Tibial nerve (tissue), 4 donors: ENCODE data around the gene CERS1.

Source experiments
- CTCF ChIP-seq, 5 experiments: fragments of 200-600 bp in 3 of 5; fragments of 450-650 bp in 2 of 5; sonication (generic) in 3 of 5; IDR thresholded peaks; one replicate each; pipeline ENCODE4 v1.5.1; 2016 to 2019; ENCODE audit warnings: antibody characterized with exemption in 5 of 5, mild to moderate bottlenecking in 3 of 5, moderate library complexity in 2 of 5
- EP300 ChIP-seq, 2 donors: sonication (generic); formaldehyde crosslinking; IDR thresholded peaks; one replicate each; pipeline ENCODE4 v1.6.1; 2017; ENCODE audit warnings: antibody characterized with exemption in 2 of 2, mild to moderate bottlenecking in 1 of 2
- POLR2A ChIP-seq, 2 donors: fragments of 450-650 bp; IDR thresholded peaks; one replicate each; pipeline ENCODE4 v1.6.1; 2017; ENCODE audit warnings: antibody characterized with exemption in 2 of 2, mild to moderate bottlenecking in 2 of 2, moderate library complexity in 2 of 2

- TF ChIP-seq POLR2A (IDR thresholded peaks at IDR 0.05) (no peak), CTCF (IDR thresholded peaks at IDR 0.05) (no peak), EP300 (IDR thresholded peaks at IDR 0.05) (no peak)
Measured at GRCh38 chr19:18933297-18933696, 37.3 kb upstream of the CERS1 start.
